Measurements from ENCODE around the gene ADAMTSL4. TPM values are rescaled to one million over a fixed set of nuclear protein-coding genes. Genes with fewer than 3 reads are reported as not detected.
"Not testable (repeated sequence)": the region's sequence is repeated elsewhere in the genome, so short reads cannot be mapped to it uniquely, and the experiment has no call there.

Gene ADAMTSL4
- total and polyA plus RNA-seq, 4 donors: 5.6 to 12.2 (median 11.5) TPM

- Histone ChIP-seq H3K9ac (ENCODE audit: low read depth in 1 of 2, low read length in 2 of 2) (no peak overlapping the region), H3K9me3 (ENCODE audit: control insufficient read depth in 4 of 4, low read length in 3 of 4) (no peaks in the 10 kb centered on the region), H3K36me3 (ENCODE audit: control insufficient read depth in 4 of 4, insufficient read depth in 3 of 4, low read depth in 1 of 4, low read length in 3 of 4) (no peaks in the 10 kb centered on the region), H3K4me3 (ENCODE audit: low read depth in 1 of 3, low read length in 3 of 3) (no peak overlapping the region), H3K27ac (ENCODE audit: low read depth in 1 of 2, low read length in 2 of 2) (no peak overlapping the region), H3K27me3 (ENCODE audit: control insufficient read depth in 4 of 4, insufficient read depth in 4 of 4, low read length in 3 of 4) (no peaks in the 10 kb centered on the region), H3K4me1 (ENCODE audit: control insufficient read depth in 4 of 4, insufficient read depth in 4 of 4, low read length in 3 of 4) (peaks cover 0 to 3% (median 0%) of the 10 kb centered on the region in 4 donors)
- 78% methylated on average over 3 of the region's 3 CpGs for WGBS
- no peak for DNase-seq (ENCODE audit: low spot score)
- TF ChIP-seq MAX (IDR thresholded peaks at IDR 0.05) (no peak), GABPA (IDR thresholded peaks at IDR 0.05 in 1 of 2, conservative IDR thresholded peaks at IDR 0.05 in 1 of 2) (no peak), FOXA2 (IDR thresholded peaks at IDR 0.05) (no peak), JUND (IDR thresholded peaks at IDR 0.05) (no peak), NR2F2 (IDR thresholded peaks at IDR 0.05) (no peak)
These were observed 47.8 kb downstream of the ADAMTSL4 start for GRCh38 chr1:150596976-150597375.

- H3K27me3 ChIP-seq (ENCODE audit: control insufficient read depth in 4 of 4, insufficient read depth in 4 of 4, low read length in 3 of 4); H3K27ac ChIP-seq (ENCODE audit: low read depth in 1 of 2, low read length in 2 of 2); H3K4me1 ChIP-seq (ENCODE audit: control insufficient read depth in 4 of 4, insufficient read depth in 4 of 4, low read length in 3 of 4); H3K36me3 ChIP-seq (ENCODE audit: control insufficient read depth in 4 of 4, insufficient read depth in 3 of 4, low read depth in 1 of 4, low read length in 3 of 4); DNase-seq (ENCODE audit: low spot score); H3K9me3 ChIP-seq (ENCODE audit: control insufficient read depth in 4 of 4, low read length in 3 of 4); H3K4me3 ChIP-seq (ENCODE audit: low read depth in 1 of 3, low read length in 3 of 3); H3K9ac ChIP-seq (ENCODE audit: low read depth in 1 of 2, low read length in 2 of 2): not testable (repeated sequence)
- WGBS: 74% methylated on average over 4 of the region's 4 CpGs
These were observed 49.1 kb downstream of the ADAMTSL4 start for GRCh38 chr1:150598346-150598745.

- Histone ChIP-seq H3K4me1 (ENCODE audit: control insufficient read depth in 4 of 4, insufficient read depth in 4 of 4, low read length in 3 of 4) (peaks cover 0 to 14% (median 0%) of the 10 kb centered on the region in 4 donors), H3K9ac (ENCODE audit: low read depth in 1 of 2, low read length in 2 of 2) (no peak overlapping the region), H3K9me3 (ENCODE audit: control insufficient read depth in 4 of 4, low read length in 3 of 4) (no peaks in the 10 kb centered on the region), H3K4me3 (ENCODE audit: low read depth in 1 of 3, low read length in 3 of 3) (no peak overlapping the region), H3K36me3 (ENCODE audit: control insufficient read depth in 4 of 4, insufficient read depth in 3 of 4, low read depth in 1 of 4, low read length in 3 of 4) (no peaks in the 10 kb centered on the region), H3K27ac (ENCODE audit: low read depth in 1 of 2, low read length in 2 of 2) (peak overlapping the region; percentile 39), H3K27me3 (ENCODE audit: control insufficient read depth in 4 of 4, insufficient read depth in 4 of 4, low read length in 3 of 4) (no peaks in the 10 kb centered on the region)
- no peak for DNase-seq (ENCODE audit: low spot score)
- TF ChIP-seq MAX (IDR thresholded peaks at IDR 0.05): no peak
These were observed 52.3 kb downstream of the ADAMTSL4 start for GRCh38 chr1:150601540-150601939.

- H3K9me3 ChIP-seq (ENCODE audit: control insufficient read depth in 4 of 4, low read length in 3 of 4): not testable (repeated sequence)
- WGBS: 96% methylated on average over 12 of the region's 12 CpGs
These were observed 53.2 kb downstream of the ADAMTSL4 start for GRCh38 chr1:150602372-150602771.

GRCh38 chr1:150603711-150604110 is 54.5 kb downstream of the ADAMTSL4 start:
- Histone ChIP-seq H3K27me3 (ENCODE audit: control insufficient read depth in 4 of 4, insufficient read depth in 4 of 4, low read length in 3 of 4) (no peaks in the 10 kb centered on the region), H3K27ac (ENCODE audit: low read depth in 1 of 2, low read length in 2 of 2) (peak overlapping the region; percentile 85), H3K9ac (ENCODE audit: low read depth in 1 of 2, low read length in 2 of 2) (peak overlapping the region in 1 of 2 donors; percentile 21), H3K4me1 (ENCODE audit: control insufficient read depth in 4 of 4, insufficient read depth in 4 of 4, low read length in 3 of 4) (peaks cover 0 to 17% (median 0%) of the 10 kb centered on the region in 4 donors), H3K4me3 (ENCODE audit: low read depth in 1 of 3, low read length in 3 of 3) (no peak overlapping the region), H3K9me3 (ENCODE audit: control insufficient read depth in 4 of 4, low read length in 3 of 4) (no peaks in the 10 kb centered on the region), H3K36me3 (ENCODE audit: control insufficient read depth in 4 of 4, insufficient read depth in 3 of 4, low read depth in 1 of 4, low read length in 3 of 4) (no peaks in the 10 kb centered on the region)
- DNase-seq (ENCODE audit: low spot score): no peak
- WGBS: 97% methylated on average over 3 of the region's 3 CpGs
- TF ChIP-seq TAF1 (conservative IDR thresholded peaks at IDR 0.05) (no peak), REST (IDR thresholded peaks at IDR 0.05) (no peak), FOXA1 (IDR thresholded peaks at IDR 0.05) (no peak), RXRA (IDR thresholded peaks at IDR 0.05) (no peak), NR2F2 (IDR thresholded peaks at IDR 0.05) (no peak), HNF4G (IDR thresholded peaks at IDR 0.05) (no peak), YY1 (IDR thresholded peaks at IDR 0.05) (no peak), JUND (IDR thresholded peaks at IDR 0.05) (no peak), CTCF (IDR thresholded peaks at IDR 0.05; ENCODE audit: low read depth, low read length, missing input control) (no peak), FOXA2 (IDR thresholded peaks at IDR 0.05) (no peak), HNF4A (conservative IDR thresholded peaks at IDR 0.05) (no peak), EGR1 (IDR thresholded peaks at IDR 0.05; ENCODE audit: low read depth in 2 of 2) (no peak)

More at GRCh38 chr1:150602372-150602771, 53.2 kb downstream of the ADAMTSL4 start:
- H3K4me1 ChIP-seq (ENCODE audit: control insufficient read depth in 4 of 4, insufficient read depth in 4 of 4, low read length in 3 of 4): peaks cover 0 to 14% (median 0%) of the 10 kb centered on the region in 4 donors
- H3K36me3 ChIP-seq (ENCODE audit: control insufficient read depth in 4 of 4, insufficient read depth in 3 of 4, low read depth in 1 of 4, low read length in 3 of 4); DNase-seq (ENCODE audit: low spot score); H3K27me3 ChIP-seq (ENCODE audit: control insufficient read depth in 4 of 4, insufficient read depth in 4 of 4, low read length in 3 of 4); H3K9ac ChIP-seq (ENCODE audit: low read depth in 1 of 2, low read length in 2 of 2); H3K4me3 ChIP-seq (ENCODE audit: low read depth in 1 of 3, low read length in 3 of 3): not testable (repeated sequence)
- peak overlapping the region in 1 of 2 donors; percentile 39 for H3K27ac ChIP-seq (ENCODE audit: low read depth in 1 of 2, low read length in 2 of 2)

All from liver (tissue), 9 donors.